ENCODE results near the gene PASD1.

PASD1 gene

DNA sequence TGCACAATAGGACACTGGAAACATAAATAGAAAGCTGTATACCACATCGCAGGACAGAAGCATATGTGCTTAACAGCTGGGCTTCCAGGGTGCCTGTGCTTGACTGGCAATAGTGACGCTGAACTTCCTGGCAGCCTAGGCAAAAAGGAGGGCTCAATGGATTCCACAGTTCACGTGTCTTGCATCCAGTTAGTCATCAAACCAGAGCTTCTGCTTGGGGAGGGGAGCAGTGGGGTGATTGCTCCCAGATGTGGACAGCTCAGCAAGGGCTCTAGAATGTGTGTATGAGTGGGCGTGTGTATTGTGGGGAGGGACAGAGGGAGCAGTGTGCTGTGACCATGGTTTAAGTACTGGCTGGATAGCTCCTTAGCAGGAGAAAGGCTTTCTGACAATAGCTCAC, 134.0 kb downstream of the PASD1 start:
- Histone ChIP-seq H3K4me1 (peaks cover 0 to 8% (median 0%) of the 10 kb centered on the region in 4 donors), H3K4me3 (no peak overlapping the region), H3K27ac (no peak overlapping the region), H3K9me3 (no peaks in the 10 kb centered on the region), H3K36me3 (no peaks in the 10 kb centered on the region), H3K27me3 (peaks cover 0 to 9% of the 10 kb centered on the region in 2 donors)
- intact Hi-C loops (cut with DNase I; ENCODE audit: low total_unique reads) = no loop called here
- TF ChIP-seq, protein P1, sequence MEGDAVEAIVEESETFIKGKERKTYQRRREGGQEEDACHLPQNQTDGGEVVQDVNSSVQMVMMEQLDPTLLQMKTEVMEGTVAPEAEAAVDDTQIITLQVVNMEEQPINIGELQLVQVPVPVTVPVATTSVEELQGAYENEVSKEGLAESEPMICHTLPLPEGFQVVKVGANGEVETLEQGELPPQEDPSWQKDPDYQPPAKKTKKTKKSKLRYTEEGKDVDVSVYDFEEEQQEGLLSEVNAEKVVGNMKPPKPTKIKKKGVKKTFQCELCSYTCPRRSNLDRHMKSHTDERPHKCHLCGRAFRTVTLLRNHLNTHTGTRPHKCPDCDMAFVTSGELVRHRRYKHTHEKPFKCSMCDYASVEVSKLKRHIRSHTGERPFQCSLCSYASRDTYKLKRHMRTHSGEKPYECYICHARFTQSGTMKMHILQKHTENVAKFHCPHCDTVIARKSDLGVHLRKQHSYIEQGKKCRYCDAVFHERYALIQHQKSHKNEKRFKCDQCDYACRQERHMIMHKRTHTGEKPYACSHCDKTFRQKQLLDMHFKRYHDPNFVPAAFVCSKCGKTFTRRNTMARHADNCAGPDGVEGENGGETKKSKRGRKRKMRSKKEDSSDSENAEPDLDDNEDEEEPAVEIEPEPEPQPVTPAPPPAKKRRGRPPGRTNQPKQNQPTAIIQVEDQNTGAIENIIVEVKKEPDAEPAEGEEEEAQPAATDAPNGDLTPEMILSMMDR (IDR thresholded peaks at IDR 0.05) = no peak
- DNase-seq = no peak

DNA sequence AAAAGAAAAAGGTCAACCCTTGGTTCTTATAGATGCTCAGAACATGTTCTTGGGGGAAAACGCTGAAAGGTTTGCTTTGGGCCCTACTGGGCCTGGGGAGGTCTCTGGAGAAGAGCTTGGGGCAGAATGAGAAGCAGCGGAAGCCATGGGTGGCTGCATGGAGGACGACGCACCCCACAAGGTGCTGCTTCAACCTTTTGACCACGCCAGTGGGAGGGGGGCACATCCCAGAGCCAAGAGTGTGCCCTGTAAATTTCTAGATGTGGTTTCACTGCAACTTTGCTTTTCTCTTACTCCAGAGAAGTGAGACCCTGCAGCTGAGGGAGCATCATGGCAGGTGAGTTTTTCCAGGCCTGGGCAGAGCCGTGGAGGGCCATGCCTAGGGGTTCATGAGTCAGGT, 135.0 kb downstream of the PASD1 start:
- no peaks in the 10 kb centered on the region for H3K9me3 ChIP-seq
- no peaks in the 10 kb centered on the region for H3K36me3 ChIP-seq
- H3K27ac ChIP-seq = no peak overlapping the region
- intact Hi-C loops (cut with DNase I; ENCODE audit: low total_unique reads) = no loop called here
- H3K4me3 ChIP-seq = no peak overlapping the region
- DNase-seq = no peak
- H3K27me3 ChIP-seq = peaks cover 0 to 9% of the 10 kb centered on the region in 2 donors
- TF ChIP-seq, protein P1 (IDR thresholded peaks at IDR 0.05) = no peak
- H3K4me1 ChIP-seq = peaks cover 0 to 8% (median 0%) of the 10 kb centered on the region in 4 donors

DNA sequence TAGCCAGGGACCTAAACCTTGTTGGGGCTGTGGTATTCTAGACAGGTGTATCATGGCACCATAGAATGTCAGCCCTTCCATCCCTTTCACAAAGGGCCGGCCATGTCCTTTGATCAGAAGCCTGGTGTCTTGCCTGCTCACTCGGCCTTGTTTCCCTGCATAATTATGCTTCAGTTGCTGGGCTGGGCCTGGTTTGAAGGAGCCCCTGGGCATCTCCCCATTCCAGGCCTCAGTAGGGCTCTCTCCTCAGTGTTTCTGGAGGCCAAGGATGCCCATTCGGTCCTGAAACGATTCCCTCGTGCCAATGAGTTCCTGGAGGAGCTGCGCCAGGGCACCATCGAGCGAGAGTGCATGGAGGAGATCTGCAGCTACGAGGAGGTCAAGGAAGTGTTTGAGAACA, 136.3 kb downstream of the PASD1 start:
- Histone ChIP-seq H3K4me3 (no peak overlapping the region), H3K4me1 (peaks cover 0 to 8% (median 0%) of the 10 kb centered on the region in 4 donors), H3K9me3 (no peaks in the 10 kb centered on the region), H3K27me3 (peaks cover 0 to 7% of the 10 kb centered on the region in 2 donors), H3K27ac (no peak overlapping the region), H3K36me3 (no peaks in the 10 kb centered on the region)
- TF ChIP-seq, protein P1 (IDR thresholded peaks at IDR 0.05) = no peak
- DNase-seq = no peak
- intact Hi-C loops (cut with DNase I; ENCODE audit: low total_unique reads) = no loop called here

DNA sequence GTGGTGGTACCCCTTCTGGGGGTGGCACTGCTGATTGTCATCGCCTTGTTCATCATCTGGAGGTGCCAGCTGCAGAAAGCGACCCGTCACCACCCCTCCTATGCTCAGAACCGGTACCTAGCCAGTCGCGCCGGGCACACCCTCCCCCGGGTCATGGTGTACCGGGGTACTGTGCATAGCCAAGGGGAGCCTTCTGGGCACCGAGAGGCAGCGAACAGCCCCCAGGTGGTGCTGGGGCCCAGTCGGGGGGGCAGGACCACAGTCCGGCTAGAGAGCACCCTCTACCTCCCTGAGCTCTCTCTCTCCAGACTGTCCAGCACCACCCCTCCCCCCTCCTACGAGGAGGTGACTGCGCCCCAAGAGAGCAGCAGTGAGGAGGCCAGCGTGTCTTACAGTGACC, 137.1 kb downstream of the PASD1 start:
- no peak for DNase-seq
- TF ChIP-seq, protein P1 (IDR thresholded peaks at IDR 0.05) = no peak
- intact Hi-C loops (cut with DNase I; ENCODE audit: low total_unique reads) = no loop called here
- no peak overlapping the region for H3K4me3 ChIP-seq
- H3K9me3 ChIP-seq = no peaks in the 10 kb centered on the region
- H3K4me1 ChIP-seq = peaks cover 0 to 2% (median 0%) of the 10 kb centered on the region in 4 donors
- H3K27ac ChIP-seq = no peak overlapping the region
- H3K36me3 ChIP-seq = no peaks in the 10 kb centered on the region
- H3K27me3 ChIP-seq = peaks cover 0 to under 1% of the 10 kb centered on the region in 2 donors

DNA sequence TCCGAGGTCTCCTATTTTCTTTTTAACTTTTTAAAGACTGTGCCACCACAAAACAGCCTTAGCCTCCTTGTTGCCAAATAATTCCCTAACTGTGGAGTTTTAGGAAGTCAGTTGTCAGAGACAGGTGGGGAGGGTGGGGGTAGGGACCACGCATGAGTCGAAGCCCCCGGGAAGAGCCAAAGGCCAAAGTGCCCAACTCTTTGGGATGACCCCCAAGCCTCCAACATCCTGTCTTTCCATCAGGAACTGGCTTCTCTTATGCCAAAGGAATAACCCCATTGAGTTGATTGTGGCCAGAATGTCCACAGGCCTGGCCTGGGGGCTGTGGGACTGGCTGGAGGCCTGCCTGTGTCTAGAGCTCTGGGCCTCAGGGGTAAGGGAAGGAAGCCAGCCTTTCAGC, 137.6 kb downstream of the PASD1 start:
- DNase-seq = no peak
- no peak overlapping the region for H3K27ac ChIP-seq
- no peaks in the 10 kb centered on the region for H3K27me3 ChIP-seq
- intact Hi-C loops (cut with DNase I; ENCODE audit: low total_unique reads) = no loop called here
- no peak overlapping the region for H3K4me3 ChIP-seq
- H3K9me3 ChIP-seq = no peaks in the 10 kb centered on the region
- no peaks in the 10 kb centered on the region for H3K36me3 ChIP-seq
- TF ChIP-seq, protein P1 (IDR thresholded peaks at IDR 0.05) = no peak
- H3K4me1 ChIP-seq = no peaks in the 10 kb centered on the region

DNA sequence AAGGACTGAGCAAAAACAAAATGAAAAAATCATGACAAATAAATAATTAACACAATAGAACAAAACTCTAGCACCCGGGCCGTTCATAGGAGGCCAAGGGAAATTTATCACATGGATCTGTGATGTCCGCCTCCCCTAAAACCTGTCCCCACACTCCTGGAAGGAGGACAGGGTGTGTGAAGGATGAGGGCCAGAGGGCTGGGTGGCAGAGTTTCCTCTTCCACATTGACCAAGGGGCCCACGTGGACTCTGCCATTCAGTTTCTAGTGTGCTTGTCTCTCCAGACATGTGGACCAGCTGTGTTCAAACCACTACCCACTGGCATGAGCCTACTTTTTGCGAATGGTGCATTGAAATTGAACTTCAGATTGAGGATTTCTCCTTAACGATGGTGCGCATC, 138.1 kb downstream of the PASD1 start:
- H3K27me3 ChIP-seq = no peaks in the 10 kb centered on the region
- TF ChIP-seq, protein P1 (IDR thresholded peaks at IDR 0.05) = no peak
- H3K36me3 ChIP-seq = no peaks in the 10 kb centered on the region
- intact Hi-C loops (cut with DNase I; ENCODE audit: low total_unique reads) = no loop called here
- H3K27ac ChIP-seq = no peak overlapping the region
- H3K4me1 ChIP-seq = no peaks in the 10 kb centered on the region
- DNase-seq = no peak
- H3K4me3 ChIP-seq = no peak overlapping the region
- no peaks in the 10 kb centered on the region for H3K9me3 ChIP-seq

Data from tibial artery (tissue), 4 donors.